HepG2 (cell line): ENCODE results near the gene VWCE. TPM values are rescaled to one million over a fixed set of nuclear protein-coding genes. Genes with fewer than 3 reads are reported as not detected.
A peak's percentile ranks its signal among the peaks of the same experiment; 100 is the strongest.

Source experiments
- ATF3 ChIP-seq: sonication (generic); formaldehyde crosslinking; IDR thresholded peaks from 2 replicates; pipeline ENCODE4 v1.4.0; 2020; ENCODE audit warnings: missing genetic modification reagents
- BRF2 ChIP-seq: sonication (generic); formaldehyde crosslinking; IDR thresholded peaks from 2 replicates; pipeline ENCODE4 v1.8.1; 2022; ENCODE audit warnings: mild to moderate bottlenecking, missing genetic modification reagents
- CREBL2 ChIP-seq: sonication (generic); formaldehyde crosslinking; IDR thresholded peaks from 2 replicates; pipeline ENCODE4 v1.8.1; 2023; ENCODE audit warnings: missing genetic modification reagents, mild to moderate bottlenecking, borderline replicate concordance
- HOXA7 ChIP-seq: sonication (generic); formaldehyde crosslinking; IDR thresholded peaks from 2 replicates; pipeline ENCODE4 v1.8.1; 2022; ENCODE audit warnings: mild to moderate bottlenecking, missing genetic modification reagents, moderate library complexity
- JUN ChIP-seq: sonication (generic); formaldehyde crosslinking; IDR thresholded peaks from 2 replicates; pipeline ENCODE4 v1.4.0; 2020; ENCODE audit warnings: mild to moderate bottlenecking, missing genetic modification reagents
- KDM5B ChIP-seq: sonication (generic); formaldehyde crosslinking; IDR thresholded peaks from 2 replicates; pipeline ENCODE4 v1.4.0; 2020; ENCODE audit warnings: missing genetic modification reagents, mild to moderate bottlenecking, borderline replicate concordance
- NBN ChIP-seq: fragments of 450-650 bp; conservative IDR thresholded peaks from 2 replicates; pipeline ENCODE4 v1.6.1; 2017
- NCOA1 ChIP-seq: sonication (generic); formaldehyde crosslinking; IDR thresholded peaks from 2 replicates; pipeline ENCODE4 v1.9.0; 2021; ENCODE audit warnings: missing genetic modification reagents
- RAD21 ChIP-seq: fragments of 450-650 bp; formaldehyde crosslinking; IDR thresholded peaks from 2 replicates; pipeline ENCODE4 v1.5.0; 2020; ENCODE audit warnings: mild to moderate bottlenecking
- RFX5 ChIP-seq: IDR thresholded peaks from 2 replicates; pipeline ENCODE4 v1.6.1; 2011; ENCODE audit warnings: low read depth, low read length, improper control_type of control experiment
- RXRA ChIP-seq: sonication (generic); formaldehyde crosslinking; IDR thresholded peaks from 2 replicates; pipeline ENCODE4 v1.5.1; 2020; ENCODE audit warnings: missing genetic modification reagents
- SYNCRIP ChIP-seq: fragments of 200-400 bp; formaldehyde crosslinking; IDR thresholded peaks from 2 replicates; pipeline ENCODE4 v1.6.1; 2018; ENCODE audit warnings: mild to moderate bottlenecking, low read depth, low read length; ENCODE audit not compliant: insufficient read depth
- TFE3 ChIP-seq: IDR thresholded peaks from 2 replicates; pipeline ENCODE4 v1.6.1; 2016
- THRA ChIP-seq: sonication (generic); formaldehyde crosslinking; IDR thresholded peaks from 2 replicates; pipeline ENCODE4 v1.4.0; 2020; ENCODE audit warnings: missing genetic modification reagents, borderline replicate concordance
- THYN1 ChIP-seq: sonication (generic); formaldehyde crosslinking; IDR thresholded peaks from 2 replicates; pipeline ENCODE4 v1.8.1; 2023; ENCODE audit warnings: low read depth, mild to moderate bottlenecking, moderate library complexity, missing genetic modification reagents, borderline replicate concordance
- ZFP36L1 ChIP-seq: sonication (generic); formaldehyde crosslinking; IDR thresholded peaks from 2 replicates; pipeline ENCODE4 v1.8.0; 2022; ENCODE audit warnings: mild to moderate bottlenecking, missing genetic modification reagents, moderate library complexity
- ZNF501 ChIP-seq: sonication (generic); formaldehyde crosslinking; IDR thresholded peaks from 2 replicates; pipeline ENCODE4 v1.5.1; 2020; ENCODE audit warnings: mild to moderate bottlenecking, moderate library complexity, missing genetic modification reagents
- ZNF567 ChIP-seq: sonication (generic); formaldehyde crosslinking; IDR thresholded peaks from 2 replicates; pipeline ENCODE4 v1.8.1; 2023; ENCODE audit warnings: mild to moderate bottlenecking, missing genetic modification reagents, borderline replicate concordance
- ZNF576 ChIP-seq: sonication (generic); formaldehyde crosslinking; IDR thresholded peaks from 2 replicates; pipeline ENCODE4 v1.4.0; 2020; ENCODE audit warnings: mild to moderate bottlenecking, missing genetic modification reagents
- ZNF772 ChIP-seq: sonication (generic); formaldehyde crosslinking; IDR thresholded peaks from 2 replicates; pipeline ENCODE4 v1.5.0; 2020; ENCODE audit warnings: mild to moderate bottlenecking, missing genetic modification reagents
- ZNF878 ChIP-seq: sonication (generic); formaldehyde crosslinking; IDR thresholded peaks from 2 replicates; pipeline ENCODE4 v1.8.1; 2023; ENCODE audit warnings: mild to moderate bottlenecking, missing genetic modification reagents, moderate library complexity
- polyA plus RNA-seq, 8 experiments: library from polyadenylated mRNA; depleted of rRNA in 3 of 8; stranded (reverse) in 7 of 8; unstranded in 1 of 8; fragments of >200 nt; fragmentation: Illumina TruSeq in 4 of 8; extraction: Trizol in 4 of 8; gene quantifications; 2 replicates each; pipeline versions ENCODE4 v1.2.1 to v1.2.3, GENCODE V29; 2011 to 2016; ENCODE audit warnings: low read depth in 4 of 8, missing spikeins in 1 of 8, mixed read lengths in 1 of 8; ENCODE audit not compliant: insufficient read depth in 1 of 8
- total RNA-seq, 5 experiments: library from RNA; depleted of rRNA; stranded (reverse); fragments of >200 nt; fragmentation: Illumina TruSeq; extraction: Trizol; gene quantifications; 2 replicates each; pipeline ENCODE4 v1.2.3, GENCODE V29; 2016; ENCODE audit warnings: low read depth in 1 of 5
- TF ChIP-seq, protein P1 (sequence below): sonication (generic); formaldehyde crosslinking; conservative IDR thresholded peaks from 2 replicates; pipeline ENCODE4 v1.8.0; 2022; ENCODE audit warnings: low read depth, missing genetic modification reagents
- TF ChIP-seq, protein P2 (sequence below): sonication (generic); formaldehyde crosslinking; IDR thresholded peaks from 2 replicates; pipeline ENCODE4 v1.4.0; 2020; ENCODE audit warnings: mild to moderate bottlenecking, missing genetic modification reagents

Gene VWCE
- total and polyA plus RNA-seq, 2 of the 13 experiments (the other 11 are each of a cell fraction or from before 2014, with no cell fraction given): 27.6 to 58.3 TPM

DNA sequence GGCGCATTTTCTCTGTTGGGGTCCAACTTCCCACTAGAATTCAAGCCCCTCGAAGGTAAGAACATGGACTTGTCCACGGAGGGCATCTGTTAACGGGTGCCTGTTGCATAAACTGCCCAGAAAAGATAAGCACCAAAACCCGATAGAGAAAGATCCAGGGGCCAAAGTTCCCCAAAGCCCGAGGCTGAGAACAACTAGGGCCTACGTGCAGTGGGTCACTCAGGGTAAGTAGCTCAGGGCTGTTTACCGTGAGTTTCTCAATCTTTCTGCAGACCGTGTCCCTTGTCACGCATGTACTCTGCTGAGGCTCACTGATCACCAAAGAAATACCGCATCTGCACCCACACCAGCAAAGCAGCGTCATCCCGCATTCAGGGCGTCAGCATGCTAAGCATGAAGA lies 29.8 kb downstream of the VWCE start (continued):
- TF ChIP-seq RAD21 (CRISPR knock-in tag): no peak
- no peak for TF ChIP-seq ZNF772
- no peak for TF ChIP-seq ATF3
- TF ChIP-seq NBN: no peak
- TF ChIP-seq THYN1 (CRISPR knock-in tag): no peak
- TF ChIP-seq ZNF878 (CRISPR knock-in tag): no peak
- TF ChIP-seq TFE3 (CRISPR knock-in tag): no peak
- TF ChIP-seq CREBL2 (CRISPR knock-in tag): no peak
- no peak for TF ChIP-seq NCOA1 (CRISPR knock-in tag)
- no peak for TF ChIP-seq ZNF567 (CRISPR knock-in tag)
- TF ChIP-seq, protein P1, sequence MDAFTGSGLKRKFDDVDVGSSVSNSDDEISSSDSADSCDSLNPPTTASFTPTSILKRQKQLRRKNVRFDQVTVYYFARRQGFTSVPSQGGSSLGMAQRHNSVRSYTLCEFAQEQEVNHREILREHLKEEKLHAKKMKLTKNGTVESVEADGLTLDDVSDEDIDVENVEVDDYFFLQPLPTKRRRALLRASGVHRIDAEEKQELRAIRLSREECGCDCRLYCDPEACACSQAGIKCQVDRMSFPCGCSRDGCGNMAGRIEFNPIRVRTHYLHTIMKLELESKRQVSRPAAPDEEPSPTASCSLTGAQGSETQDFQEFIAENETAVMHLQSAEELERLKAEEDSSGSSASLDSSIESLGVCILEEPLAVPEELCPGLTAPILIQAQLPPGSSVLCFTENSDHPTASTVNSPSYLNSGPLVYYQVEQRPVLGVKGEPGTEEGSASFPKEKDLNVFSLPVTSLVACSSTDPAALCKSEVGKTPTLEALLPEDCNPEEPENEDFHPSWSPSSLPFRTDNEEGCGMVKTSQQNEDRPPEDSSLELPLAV (CRISPR knock-in tag): no peak
- TF ChIP-seq ZFP36L1 (CRISPR knock-in tag): 0 out of 2 replicates have a peak, but pooled peaks have one; percentile 60
- peak; percentile 54; the same call in 1 of the 2 replicates for TF ChIP-seq KDM5B (CRISPR knock-in tag)
- no peak for TF ChIP-seq BRF2 (CRISPR knock-in tag)
- peak; percentile 47; the same call in 1 of the 2 replicates for TF ChIP-seq RXRA
- TF ChIP-seq SYNCRIP: no peak
- TF ChIP-seq RFX5: no peak
- no peak for TF ChIP-seq ZNF576 (CRISPR knock-in tag)
- TF ChIP-seq JUN (CRISPR knock-in tag): no peak
- TF ChIP-seq THRA: peak; percentile 85; the same call in 1 of the 2 replicates
- no peak for TF ChIP-seq HOXA7
- TF ChIP-seq, protein P2, sequence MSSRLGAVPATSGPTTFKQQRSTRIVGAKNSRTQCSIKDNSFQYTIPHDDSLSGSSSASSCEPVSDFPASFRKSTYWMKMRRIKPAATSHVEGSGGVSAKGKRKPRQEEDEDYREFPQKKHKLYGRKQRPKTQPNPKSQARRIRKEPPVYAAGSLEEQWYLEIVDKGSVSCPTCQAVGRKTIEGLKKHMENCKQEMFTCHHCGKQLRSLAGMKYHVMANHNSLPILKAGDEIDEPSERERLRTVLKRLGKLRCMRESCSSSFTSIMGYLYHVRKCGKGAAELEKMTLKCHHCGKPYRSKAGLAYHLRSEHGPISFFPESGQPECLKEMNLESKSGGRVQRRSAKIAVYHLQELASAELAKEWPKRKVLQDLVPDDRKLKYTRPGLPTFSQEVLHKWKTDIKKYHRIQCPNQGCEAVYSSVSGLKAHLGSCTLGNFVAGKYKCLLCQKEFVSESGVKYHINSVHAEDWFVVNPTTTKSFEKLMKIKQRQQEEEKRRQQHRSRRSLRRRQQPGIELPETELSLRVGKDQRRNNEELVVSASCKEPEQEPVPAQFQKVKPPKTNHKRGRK (CRISPR knock-in tag): no peak
- peak; percentile 66; the same call in 1 of the 2 replicates for TF ChIP-seq ZNF501 (CRISPR knock-in tag)
